ENCODE results near the gene KIF13A. TPM values are rescaled to one million over a fixed set of nuclear protein-coding genes. Genes with fewer than 3 reads are reported as not detected.
"Not testable (repeated sequence)": the region's sequence is repeated elsewhere in the genome, so short reads cannot be mapped to it uniquely, and the experiment has no call there.

KIF13A gene
- total RNA-seq, 1 donor from 2014 or later, result 16.3 TPM

- FAIRE-seq, result no peak
- DNase-seq (ENCODE audit: low spot score in 2 of 2), result no peak
These were observed 245.9 kb downstream of the KIF13A start for GRCh38 chr6:17741507-17741906.

DNA sequence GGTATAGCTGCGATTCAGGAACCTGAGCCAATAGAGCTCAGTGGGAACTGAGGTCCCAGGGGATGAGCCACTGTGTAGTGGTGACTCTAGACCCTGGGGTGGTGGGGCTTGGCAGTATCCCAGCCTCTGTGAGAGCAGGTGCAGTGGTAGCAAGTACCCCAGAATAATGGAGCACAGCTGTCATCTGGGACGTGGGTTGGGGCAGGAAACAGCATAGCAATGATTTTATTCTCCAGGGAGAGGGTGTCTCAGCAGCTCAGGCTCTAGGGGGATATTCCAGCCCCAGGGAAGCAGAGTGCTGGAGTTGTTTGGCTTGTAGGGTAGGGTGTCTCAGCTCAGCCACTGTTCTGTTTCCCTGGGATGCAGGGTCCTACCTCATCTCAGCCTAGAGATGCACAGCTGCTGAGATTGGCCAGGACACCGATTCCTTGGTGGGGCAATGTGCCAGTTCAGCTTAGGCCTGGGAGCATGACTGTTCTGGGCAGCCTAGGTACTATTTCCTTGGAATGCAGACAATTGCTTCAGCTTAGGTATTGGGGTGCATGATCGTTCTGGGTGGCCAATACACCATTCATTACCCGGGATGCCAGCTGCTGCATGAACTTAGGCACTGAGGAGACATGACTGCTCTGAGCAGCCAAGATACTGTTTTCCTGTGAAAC, 246.7 kb downstream of the KIF13A start:
- DNase-seq (ENCODE audit: low spot score in 2 of 2), result no peak
- no peak for FAIRE-seq

DNA sequence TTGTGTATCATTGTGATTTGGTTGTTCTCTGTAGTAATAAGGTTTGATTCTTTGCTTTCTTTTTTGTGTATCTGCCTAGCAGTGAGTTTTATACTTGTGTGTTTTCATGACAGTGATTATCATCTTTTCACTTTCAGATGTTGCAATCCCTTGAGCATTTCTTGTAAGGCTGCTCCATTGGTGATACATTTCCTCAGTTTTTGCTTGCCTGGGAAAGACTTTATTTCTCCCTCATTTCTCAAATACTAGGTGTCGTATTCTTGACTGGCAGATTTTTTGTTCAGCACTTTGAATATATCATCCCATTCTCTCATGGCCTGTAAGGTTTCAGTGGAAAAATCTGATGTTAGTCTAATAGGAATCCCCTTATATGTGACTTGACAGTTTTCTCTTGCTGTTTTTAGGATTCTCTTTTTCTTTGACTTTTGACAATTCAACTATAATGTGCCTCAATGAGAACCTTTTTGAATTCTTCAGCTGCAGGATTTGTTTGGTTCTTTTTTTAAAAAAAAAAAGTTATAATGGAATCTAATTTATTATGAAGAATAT, 249.7 kb downstream of the KIF13A start:
- DNase-seq (ENCODE audit: low spot score in 2 of 2) (no peak), FAIRE-seq (no peak)

DNA sequence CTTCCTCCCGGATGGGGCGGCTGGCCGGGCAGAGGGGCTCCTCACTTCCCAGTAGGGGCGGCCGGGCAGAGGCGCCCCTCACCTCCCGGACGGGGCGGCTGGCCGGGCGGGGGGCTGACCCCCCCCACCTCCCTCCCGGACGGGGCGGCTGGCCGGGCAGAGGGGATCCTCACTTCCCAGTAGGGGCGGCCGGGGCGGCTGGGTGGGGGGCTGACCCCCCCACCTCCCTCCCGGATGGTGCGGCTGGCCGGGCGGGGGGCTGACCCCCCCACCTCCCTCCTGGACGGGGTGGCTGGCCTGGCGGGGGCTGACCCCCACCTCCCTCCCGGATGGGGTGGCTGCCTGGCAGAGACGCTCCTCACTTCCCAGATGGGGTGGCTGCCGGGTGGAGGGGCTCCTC, 252.1 kb downstream of the KIF13A start:
- DNase-seq (ENCODE audit: low spot score in 2 of 2); FAIRE-seq: not testable (repeated sequence)

GRCh38 chr6:17730078-17730704, 257.2 kb downstream of the KIF13A start:
- DNase-seq (ENCODE audit: low spot score in 2 of 2), result no peak
- FAIRE-seq, result no peak

DNA sequence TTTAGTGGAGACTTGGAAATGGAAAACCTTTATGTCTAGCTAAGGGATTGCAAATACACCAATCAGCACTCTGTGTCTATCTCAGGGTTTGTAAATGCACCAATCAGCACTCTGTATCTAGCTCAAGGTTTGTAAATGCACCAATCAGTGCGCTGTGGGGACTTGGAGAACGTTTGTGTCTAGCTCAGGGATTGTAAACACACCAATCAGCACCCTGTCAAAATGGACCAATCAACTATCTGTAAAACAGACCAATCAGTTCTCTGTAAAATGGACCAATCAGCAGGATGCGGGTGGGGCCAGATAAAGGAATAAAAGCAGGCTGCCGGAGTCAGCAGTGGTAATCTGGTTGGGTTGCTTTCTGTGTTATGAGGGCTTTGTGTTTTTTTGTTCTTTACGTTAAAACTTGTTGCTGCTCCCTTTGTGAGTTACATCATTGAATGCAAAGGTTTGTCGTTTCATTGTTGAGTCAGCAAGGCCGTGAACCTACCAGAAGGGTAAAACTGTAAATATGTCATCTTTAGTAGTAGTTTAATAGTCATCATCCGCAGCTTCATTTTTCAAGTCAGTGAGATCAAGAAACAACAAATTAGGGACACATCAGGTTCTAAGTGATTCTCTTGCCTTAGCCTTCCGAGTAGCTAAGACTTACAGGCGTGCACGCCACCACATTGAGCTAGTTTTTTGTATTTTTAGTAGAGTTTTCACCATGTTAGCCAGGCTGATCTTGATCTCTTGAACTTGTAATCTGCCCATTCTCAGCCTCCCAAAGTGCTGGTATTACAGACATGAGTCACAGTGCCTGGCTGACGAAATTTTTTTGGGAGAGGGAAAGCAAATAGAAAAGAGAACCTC, 258.0 kb downstream of the KIF13A start:
- DNase-seq (ENCODE audit: low spot score in 2 of 2), result no peak
- no peak for FAIRE-seq

DNA sequence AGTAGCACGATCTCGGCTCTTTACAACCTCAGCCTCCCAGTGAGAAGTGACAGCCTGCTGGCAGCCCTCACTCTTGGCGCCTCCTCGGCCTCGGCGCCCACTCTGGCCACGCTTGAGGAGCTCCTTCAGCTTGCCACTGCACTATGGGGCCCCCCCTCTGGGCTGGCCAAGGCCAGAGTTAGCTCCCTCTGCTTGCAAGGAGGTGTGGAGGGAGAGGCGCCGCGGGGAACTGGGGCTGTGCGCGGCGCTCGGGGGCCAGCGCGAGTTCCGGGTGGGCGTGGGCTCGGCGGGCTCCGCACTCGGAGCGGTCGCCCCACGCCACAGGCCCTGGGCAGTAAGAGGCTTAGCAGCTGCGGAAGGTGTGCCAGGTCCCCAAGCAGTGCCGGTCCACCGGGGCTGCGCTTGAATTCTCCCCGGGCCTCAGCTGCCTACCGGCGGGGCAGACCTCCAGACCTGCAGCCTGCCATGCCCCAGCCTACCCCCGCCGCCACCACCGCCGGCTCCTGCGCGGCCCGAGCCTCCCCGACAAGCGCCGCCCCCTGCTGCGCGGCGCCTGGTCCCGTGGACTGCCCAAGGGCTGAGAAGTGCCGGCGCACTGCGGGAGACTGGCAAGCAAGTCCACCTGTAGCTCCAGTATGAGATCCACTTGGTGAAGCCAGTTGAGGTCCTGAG, 258.7 kb downstream of the KIF13A start:
- FAIRE-seq, result no peak
- no peak for DNase-seq (ENCODE audit: low spot score in 2 of 2)

GRCh38 chr6:17725083-17725482, 262.4 kb downstream of the KIF13A start:
- no peak for FAIRE-seq

GRCh38 chr6:17724341-17724740, 263.1 kb downstream of the KIF13A start:
- no peak for FAIRE-seq
- no peak for DNase-seq (ENCODE audit: low spot score in 2 of 2)

More at GRCh38 chr6:17725083-17725482, 262.4 kb downstream of the KIF13A start:
- peak in 1 of 2 donors; percentile 28 for DNase-seq (ENCODE audit: low spot score in 2 of 2)

DNA sequence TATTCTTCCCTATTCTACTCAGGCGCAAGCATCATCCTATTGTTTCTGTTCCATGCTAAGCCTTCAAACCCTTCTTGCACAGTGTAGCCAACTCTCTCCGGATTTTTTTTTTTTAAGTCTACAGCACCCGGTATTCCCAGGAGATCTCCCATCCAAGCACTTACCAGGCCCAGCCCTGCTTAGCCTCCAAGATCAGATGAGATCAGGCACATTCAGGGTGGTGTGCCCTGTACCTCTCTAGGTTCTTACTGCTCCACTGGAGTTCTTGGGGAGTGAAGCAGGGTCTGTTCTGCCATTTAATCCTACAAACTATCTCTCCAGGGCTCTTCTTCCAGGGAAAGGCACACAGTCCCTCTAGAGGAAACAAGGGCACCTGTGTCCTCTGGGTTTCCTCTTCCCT, 265.8 kb downstream of the KIF13A start:
- DNase-seq (ENCODE audit: low spot score in 2 of 2), result no peak
- no peak for FAIRE-seq

- FAIRE-seq, result no peak
These were observed 268.0 kb downstream of the KIF13A start for GRCh38 chr6:17719323-17720041.

DNA sequence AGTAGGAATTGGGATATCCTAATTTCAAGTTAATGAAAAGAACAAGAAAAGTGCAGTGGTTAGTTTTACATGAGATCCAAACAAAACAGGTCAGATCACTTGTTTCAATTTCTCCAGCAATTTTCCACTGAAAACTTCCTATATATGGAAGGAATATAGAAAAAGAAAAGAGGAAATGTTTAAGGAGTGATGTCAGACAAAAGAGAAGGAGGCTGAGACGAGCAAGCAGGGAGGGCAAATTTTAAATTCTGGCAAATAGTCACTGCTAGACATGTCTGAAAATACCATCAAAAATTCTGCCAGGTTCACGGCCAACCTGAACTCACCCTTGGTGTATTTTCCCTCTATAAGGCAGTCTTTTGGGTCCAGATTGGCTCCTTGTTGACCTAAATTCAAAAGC, 271.2 kb downstream of the KIF13A start:
- FAIRE-seq, result no peak
- DNase-seq (ENCODE audit: low spot score in 2 of 2), result no peak

More at GRCh38 chr6:17719323-17720041, 268.0 kb downstream of the KIF13A start:
- DNase-seq (ENCODE audit: low spot score in 2 of 2), result no peak

DNA sequence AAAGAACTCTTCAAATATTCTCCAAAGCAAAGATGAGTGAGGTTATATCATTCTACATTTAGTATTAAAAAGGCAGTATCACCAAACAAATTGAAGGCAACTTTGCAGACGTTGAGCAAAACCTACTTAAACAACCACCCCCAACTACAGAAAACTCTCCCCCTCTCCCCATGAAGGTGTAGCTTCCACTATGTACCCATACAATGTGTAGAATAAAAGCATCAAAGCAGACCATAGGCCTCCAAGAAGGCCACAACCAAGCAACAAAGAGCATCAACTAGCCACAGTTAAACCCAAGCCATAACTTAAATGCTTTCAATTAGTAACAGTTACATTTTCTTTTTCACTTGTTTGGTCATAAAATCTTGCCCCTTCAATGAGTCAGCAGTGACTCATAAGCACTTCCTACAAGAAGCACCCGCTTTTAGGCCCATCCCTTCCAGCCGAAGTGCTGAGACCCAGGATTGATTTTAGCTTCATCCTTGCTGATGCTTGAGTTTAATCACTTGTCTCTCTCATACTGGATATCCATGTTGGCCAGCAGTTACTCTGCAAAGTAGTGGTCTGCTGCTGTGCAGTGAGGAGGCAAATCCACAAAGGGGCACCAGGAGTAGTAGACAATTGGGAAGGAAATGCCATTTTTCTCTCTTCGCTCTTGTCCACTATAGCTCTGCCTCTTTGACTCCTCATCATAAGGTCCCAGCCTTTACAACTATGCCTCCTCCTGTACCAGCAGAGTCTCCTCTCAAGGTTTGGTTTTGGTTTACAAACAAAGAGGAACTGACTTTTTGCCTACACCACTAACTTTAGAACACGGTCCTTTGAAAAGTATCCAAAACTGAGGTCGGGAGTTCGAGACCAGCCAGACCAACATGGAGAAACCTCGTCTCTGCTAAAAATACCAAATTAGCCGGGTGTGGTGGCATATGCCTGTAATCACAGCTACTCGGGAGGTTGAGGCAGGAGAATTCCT, 272.3 kb downstream of the KIF13A start:
- FAIRE-seq, result no peak
- DNase-seq (ENCODE audit: low spot score in 2 of 2), result no peak

DNA sequence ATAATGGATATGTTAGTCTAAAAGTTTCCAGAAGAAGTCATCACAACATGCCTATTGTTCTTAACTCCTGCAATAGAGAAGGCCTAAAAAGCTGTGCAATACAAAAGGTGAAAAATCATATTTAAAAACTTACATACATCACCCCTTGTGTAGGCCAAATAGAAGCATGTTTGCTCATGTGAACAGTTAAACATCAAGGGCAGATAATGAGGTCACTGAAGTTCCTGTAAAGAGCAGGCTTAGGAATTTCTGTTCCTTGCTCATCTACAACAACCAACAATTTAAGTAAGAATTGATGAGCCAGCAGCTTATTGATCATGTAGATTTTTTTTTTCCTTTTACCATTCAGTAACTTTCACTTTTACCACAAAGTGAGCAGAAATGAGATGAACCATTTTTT, 273.3 kb downstream of the KIF13A start:
- FAIRE-seq, result no peak
- DNase-seq (ENCODE audit: low spot score in 2 of 2), result no peak

DNA sequence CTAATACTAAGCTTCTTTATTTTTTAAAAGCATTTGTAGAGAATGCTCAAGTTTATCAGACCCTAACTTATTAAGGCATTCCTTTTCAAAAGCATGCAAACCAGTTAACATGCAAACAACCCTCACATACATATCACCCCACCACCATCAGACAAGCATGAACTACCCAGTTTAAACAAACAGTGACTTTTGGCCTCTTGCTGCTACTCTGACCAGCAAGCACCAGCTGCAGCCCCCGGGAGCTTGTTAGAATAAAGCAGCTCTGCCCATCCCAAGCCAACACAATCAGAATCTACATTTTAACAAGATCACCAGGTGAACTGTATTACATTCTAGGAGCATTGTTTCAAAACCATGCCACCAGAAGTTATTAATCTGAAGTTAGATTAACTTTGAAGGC, 274.9 kb downstream of the KIF13A start:
- DNase-seq (ENCODE audit: low spot score in 2 of 2) (no peak), FAIRE-seq (no peak)

GRCh38 chr6:17710331-17710730, 277.1 kb downstream of the KIF13A start:
- DNase-seq (ENCODE audit: low spot score in 2 of 2), result no peak
- FAIRE-seq, result no peak

DNA sequence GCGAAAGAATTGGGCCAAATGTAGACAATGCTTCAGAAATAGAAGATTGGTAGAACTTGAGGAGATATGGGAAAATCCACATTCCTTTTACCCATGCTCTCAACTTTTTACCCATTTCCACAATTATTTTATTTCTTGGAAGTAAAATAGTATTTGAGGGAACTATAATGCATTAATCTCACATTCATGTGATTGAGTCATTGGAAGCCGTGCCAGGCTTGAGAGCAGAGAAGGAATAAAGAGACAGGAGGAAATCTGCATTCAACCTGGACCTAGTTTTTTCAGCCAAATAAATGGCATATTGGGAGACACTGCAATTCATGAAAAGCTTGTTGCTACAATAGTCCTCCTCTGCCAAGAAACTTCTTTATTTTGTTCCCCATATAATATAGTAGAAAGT, 278.0 kb downstream of the KIF13A start:
- DNase-seq (ENCODE audit: low spot score in 2 of 2), result no peak
- no peak for FAIRE-seq
